Activated T-helper 1 cell treated with anti-CD3 and anti-CD28 coated beads, Interleukin-12 subunit alpha, Interleukin-12 subunit beta, Interleukin-2, Interleukin-4 antibody, amounts not matched to agents 30 ng/mL and 10 ng/mL and 1 ng/mL, durations not matched to agents 14 hours and 24 hours and 36 hours (primary cell): ENCODE data around the gene SMG6. TPM values are rescaled to one million over a fixed set of nuclear protein-coding genes. Genes with fewer than 3 reads are reported as not detected.

ENCODE experiments used
- DNase-seq: peaks from one replicate; pipeline ENCODE4 v3.0.0; 2021; ENCODE audit warnings: low spot score
- H3K27ac Mint-ChIP-seq: one replicate; pipeline ENCODE4 v1.8.0; 2021; ENCODE audit warnings: mild to moderate bottlenecking, mixed read lengths
- H3K27me3 Mint-ChIP-seq: one replicate; pipeline ENCODE4 v1.8.0; 2022; ENCODE audit warnings: mild to moderate bottlenecking, moderate library complexity, mixed read lengths; ENCODE audit not compliant: insufficient read depth
- H3K36me3 Mint-ChIP-seq: one replicate; pipeline ENCODE4 v1.8.0; 2021; ENCODE audit warnings: low read depth, mixed read lengths
- H3K4me1 Mint-ChIP-seq: one replicate; pipeline ENCODE4 v1.8.0; 2021; ENCODE audit warnings: low read depth, mixed read lengths
- H3K4me3 Mint-ChIP-seq: one replicate; pipeline ENCODE4 v1.8.0; 2021; ENCODE audit warnings: mild to moderate bottlenecking, moderate library complexity, mixed read lengths
- H3K9me3 Mint-ChIP-seq: one replicate; pipeline ENCODE4 v1.8.0; 2021; ENCODE audit warnings: mixed read lengths
- intact Hi-C: fragments of 100-400 bp; cut with micrococcal nuclease; formaldehyde crosslinking; loops from one replicate; pipeline ENCODE4 v1.15.1; 2024
- total RNA-seq: library from RNA; stranded (reverse); gene quantifications from 2 replicates; pipeline ENCODE4 v1.2.3, GENCODE V29; 2022

SMG6 gene
- total RNA-seq, 1 donor from 2014 or later = 39.5 TPM

GRCh38 chr17:2051933-2052559, 251.5 kb downstream of the SMG6 start:
- intact Hi-C loops = loop anchor here (2.0 to 5.0 kb wide), 3 partner anchors 35 to 349 kb away; partner anchors contain the start of gene MNT
- Mint-ChIP-seq H3K4me3 (peak overlapping the region; percentile 53), H3K4me1 (peaks cover 29% of the 10 kb centered on the region), H3K27ac (peak overlapping the region; percentile 35), H3K27me3 (peaks cover 12% of the 10 kb centered on the region), H3K36me3 (no peaks in the 10 kb centered on the region), H3K9me3 (no peaks in the 10 kb centered on the region)
- DNase-seq = no peak

GRCh38 chr17:2051061-2051932, 252.3 kb downstream of the SMG6 start:
- intact Hi-C loops = loop anchor here (2.0 to 5.0 kb wide), 3 partner anchors 36 to 350 kb away; partner anchors contain the start of gene MNT
- H3K4me3 Mint-ChIP-seq = peak overlapping the region; percentile 54
- H3K36me3 Mint-ChIP-seq = no peaks in the 10 kb centered on the region
- no peak for DNase-seq
- no peaks in the 10 kb centered on the region for H3K9me3 Mint-ChIP-seq
- H3K4me1 Mint-ChIP-seq = peaks cover 29% of the 10 kb centered on the region
- H3K27me3 Mint-ChIP-seq = peaks cover 12% of the 10 kb centered on the region
- H3K27ac Mint-ChIP-seq = peak overlapping the region; percentile 52

- Mint-ChIP-seq H3K27me3 (peaks cover 12% of the 10 kb centered on the region), H3K4me3 (no peak overlapping the region), H3K9me3 (no peaks in the 10 kb centered on the region), H3K36me3 (peaks cover 2% of the 10 kb centered on the region), H3K27ac (no peak overlapping the region), H3K4me1 (peaks cover 29% of the 10 kb centered on the region)
- intact Hi-C loops = loop anchor here (2.0 to 5.0 kb wide), 3 partner anchors 37 to 350 kb away; partner anchors contain the start of gene MNT
- peak; percentile 63 for DNase-seq
Observed at GRCh38 chr17:2050300-2051060, 253.1 kb downstream of the SMG6 start.

GRCh38 chr17:2049333-2050299, 254.0 kb downstream of the SMG6 start:
- peaks cover 12% of the 10 kb centered on the region for H3K27me3 Mint-ChIP-seq
- H3K27ac Mint-ChIP-seq = peak overlapping the region; percentile 82
- peak; percentile 91 for DNase-seq
- H3K4me1 Mint-ChIP-seq = peaks cover 35% of the 10 kb centered on the region
- no peaks in the 10 kb centered on the region for H3K9me3 Mint-ChIP-seq
- intact Hi-C loops = loop anchor here (1.0 to 5.0 kb wide), 4 partner anchors 8 to 351 kb away; partner anchors contain the start of gene MNT
- peak overlapping the region; percentile 80 for H3K4me3 Mint-ChIP-seq
- peaks cover 8% of the 10 kb centered on the region for H3K36me3 Mint-ChIP-seq

GRCh38 chr17:2048805-2049204, 254.8 kb downstream of the SMG6 start:
- peaks cover 13% of the 10 kb centered on the region for H3K36me3 Mint-ChIP-seq
- H3K27me3 Mint-ChIP-seq = peaks cover 12% of the 10 kb centered on the region
- intact Hi-C loops = loop anchor here (1.0 kb wide), 1 partner anchor 8 kb away; no protein-coding TSS in a partner anchor
- H3K4me3 Mint-ChIP-seq = peak overlapping the region; percentile 80
- H3K9me3 Mint-ChIP-seq = no peaks in the 10 kb centered on the region
- DNase-seq = no peak
- peaks cover 38% of the 10 kb centered on the region for H3K4me1 Mint-ChIP-seq
- H3K27ac Mint-ChIP-seq = peak overlapping the region; percentile 82

GRCh38 chr17:2047590-2047989, 256.0 kb downstream of the SMG6 start:
- H3K4me3 Mint-ChIP-seq = no peak overlapping the region
- intact Hi-C loops = no loop called here
- H3K27me3 Mint-ChIP-seq = peaks cover 7% of the 10 kb centered on the region
- H3K9me3 Mint-ChIP-seq = no peaks in the 10 kb centered on the region
- H3K36me3 Mint-ChIP-seq = peaks cover 24% of the 10 kb centered on the region
- peaks cover 41% of the 10 kb centered on the region for H3K4me1 Mint-ChIP-seq
- no peak overlapping the region for H3K27ac Mint-ChIP-seq
- no peak for DNase-seq

- Mint-ChIP-seq H3K27ac (no peak overlapping the region), H3K4me3 (no peak overlapping the region), H3K9me3 (no peaks in the 10 kb centered on the region), H3K36me3 (peaks cover 37% of the 10 kb centered on the region), H3K4me1 (peaks cover 44% of the 10 kb centered on the region), H3K27me3 (peaks cover 3% of the 10 kb centered on the region)
- DNase-seq = no peak
- intact Hi-C loops = loop anchor here (5.0 kb wide), 2 partner anchors 172 to 397 kb away; partner anchors contain the start of genes RILP and SCARF1
Observed at GRCh38 chr17:2044263-2044894, 259.2 kb downstream of the SMG6 start.

- Mint-ChIP-seq H3K4me3 (peak overlapping the region; percentile 96), H3K36me3 (peaks cover 37% of the 10 kb centered on the region), H3K4me1 (peaks cover 39% of the 10 kb centered on the region), H3K27me3 (peaks cover 3% of the 10 kb centered on the region), H3K9me3 (no peaks in the 10 kb centered on the region), H3K27ac (no peak overlapping the region)
- intact Hi-C loops = loop anchor here (5.0 kb wide), 2 partner anchors 171 to 396 kb away; partner anchors contain the start of genes RILP and SCARF1
- no peak for DNase-seq
Observed at GRCh38 chr17:2043785-2044184, 259.8 kb downstream of the SMG6 start.

- Mint-ChIP-seq H3K27me3 (peaks cover 3% of the 10 kb centered on the region), H3K27ac (peak overlapping the region; percentile 98), H3K9me3 (no peaks in the 10 kb centered on the region), H3K36me3 (peaks cover 37% of the 10 kb centered on the region), H3K4me3 (peak overlapping the region; percentile 96), H3K4me1 (peaks cover 31% of the 10 kb centered on the region)
- DNase-seq = no peak
- intact Hi-C loops = loop anchor here (1.0 to 5.0 kb wide), 3 partner anchors 135 to 396 kb away; partner anchors contain the start of genes RILP and SCARF1
Observed at GRCh38 chr17:2042933-2043332, 260.7 kb downstream of the SMG6 start.

GRCh38 chr17:2042390-2042847, 261.2 kb downstream of the SMG6 start:
- Mint-ChIP-seq H3K36me3 (peaks cover 40% of the 10 kb centered on the region), H3K9me3 (no peaks in the 10 kb centered on the region), H3K4me3 (peak overlapping the region; percentile 96), H3K27ac (peak overlapping the region; percentile 98), H3K27me3 (peaks cover 3% of the 10 kb centered on the region), H3K4me1 (peaks cover 31% of the 10 kb centered on the region)
- intact Hi-C loops = loop anchor here (1.0 to 5.0 kb wide), 3 partner anchors 134 to 395 kb away; partner anchors contain the start of genes RILP and SCARF1
- DNase-seq = no peak
